HFFc6 (cell line): ENCODE measurements around the gene PFN1. TPM values are rescaled to one million over a fixed set of nuclear protein-coding genes. Genes with fewer than 3 reads are reported as not detected.
A peak's percentile ranks its signal among the peaks of the same experiment; 100 is the strongest.

Experiments
- DNase-seq: peaks from one replicate; pipeline ENCODE4 v3.0.0-alpha.2; 2018
- H3K27ac Mint-ChIP-seq: 2 replicates; pipeline ENCODE4 v1.8.0; 2020; ENCODE audit warnings: mild to moderate bottlenecking, mixed read lengths
- H3K27me3 Mint-ChIP-seq: 2 replicates; pipeline ENCODE4 v1.8.0; 2021; ENCODE audit warnings: mild to moderate bottlenecking, moderate library complexity, mixed read lengths; ENCODE audit not compliant: insufficient read depth
- H3K36me3 Mint-ChIP-seq: 2 replicates; pipeline ENCODE4 v1.8.0; 2021; ENCODE audit warnings: low read depth, mixed read lengths
- H3K4me1 Mint-ChIP-seq: 2 replicates; pipeline ENCODE4 v1.8.0; 2020; ENCODE audit warnings: low read depth, mixed read lengths
- H3K4me3 Mint-ChIP-seq: 2 replicates; pipeline ENCODE4 v1.8.0; 2020; ENCODE audit warnings: mild to moderate bottlenecking, moderate library complexity, mixed read lengths
- H3K9me3 Mint-ChIP-seq: 2 replicates; pipeline ENCODE4 v1.8.0; 2020; ENCODE audit warnings: mild to moderate bottlenecking, mixed read lengths
- total RNA-seq, 6 experiments: library from RNA; stranded (reverse); fragmentation: NEBNext Ultra II Directional; extraction: Animal tissue kit (Norgen Biotek cat#: 25700); gene quantifications; 2 replicates in 1 of 6; 3 replicates in 5 of 6; pipeline ENCODE4 v1.2.3, GENCODE V29; 2021
- TF ChIP-seq, protein P1 (sequence below): fragments of 200-600 bp; sonication (generic); IDR thresholded peaks from 2 replicates; pipeline ENCODE4 v1.5.0; 2021; ENCODE audit warnings: antibody characterized with exemption, mild to moderate bottlenecking

Gene PFN1
- total RNA-seq, 6 experiments from 2014 or later, result 1,630 to 1,970 (median 1,832) TPM

DNA sequence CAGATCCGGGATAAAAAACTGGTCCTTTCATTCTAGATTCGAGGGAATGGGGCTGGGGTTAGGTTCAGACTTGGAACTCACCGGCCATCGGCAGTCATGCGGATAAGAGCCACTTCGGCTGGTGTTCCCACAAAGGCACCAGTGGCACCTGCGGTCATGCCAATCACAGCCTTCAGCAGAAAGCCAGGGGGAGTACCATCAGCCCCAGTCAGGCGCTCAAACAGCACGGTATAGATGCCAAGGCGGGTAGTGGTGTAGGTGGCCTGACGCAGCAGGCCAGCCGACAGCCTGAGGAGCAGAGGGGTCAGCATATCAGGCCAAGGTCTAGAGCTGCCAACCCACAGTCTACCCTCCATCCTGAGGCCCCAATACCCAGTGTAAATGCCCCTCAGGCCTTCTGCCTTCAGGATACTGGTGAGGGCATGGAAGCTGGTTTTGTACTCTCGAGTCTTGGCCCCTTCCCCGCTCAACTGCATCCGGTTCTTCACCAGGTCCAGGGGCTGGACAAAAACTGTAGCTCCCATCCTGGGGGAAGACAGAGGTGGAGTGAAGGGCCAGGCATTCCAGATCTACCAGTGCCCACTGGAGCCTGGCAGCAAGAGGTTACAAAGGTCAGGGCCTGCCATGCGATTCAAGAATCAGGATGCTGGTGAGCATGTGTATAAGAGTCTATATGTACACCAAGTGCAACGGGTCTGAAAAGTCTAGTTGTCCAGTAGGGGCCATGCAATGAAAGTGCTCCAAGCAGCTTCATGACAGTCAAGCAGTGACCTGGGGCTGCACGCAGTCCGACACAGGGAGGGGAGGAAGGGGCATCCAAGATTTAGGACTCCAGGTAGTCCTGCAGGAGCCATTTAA is 9.4 kb downstream of the PFN1 start:
- Mint-ChIP-seq H3K4me3 (peak overlapping the region; percentile 95), H3K27ac (peak overlapping the region; percentile 100), H3K27me3 (peaks cover 8% of the 10 kb centered on the region), H3K4me1 (peaks cover 51% of the 10 kb centered on the region), H3K36me3 (peaks cover 37% of the 10 kb centered on the region), H3K9me3 (no peaks in the 10 kb centered on the region)
- no peak for DNase-seq
- TF ChIP-seq, protein P1, sequence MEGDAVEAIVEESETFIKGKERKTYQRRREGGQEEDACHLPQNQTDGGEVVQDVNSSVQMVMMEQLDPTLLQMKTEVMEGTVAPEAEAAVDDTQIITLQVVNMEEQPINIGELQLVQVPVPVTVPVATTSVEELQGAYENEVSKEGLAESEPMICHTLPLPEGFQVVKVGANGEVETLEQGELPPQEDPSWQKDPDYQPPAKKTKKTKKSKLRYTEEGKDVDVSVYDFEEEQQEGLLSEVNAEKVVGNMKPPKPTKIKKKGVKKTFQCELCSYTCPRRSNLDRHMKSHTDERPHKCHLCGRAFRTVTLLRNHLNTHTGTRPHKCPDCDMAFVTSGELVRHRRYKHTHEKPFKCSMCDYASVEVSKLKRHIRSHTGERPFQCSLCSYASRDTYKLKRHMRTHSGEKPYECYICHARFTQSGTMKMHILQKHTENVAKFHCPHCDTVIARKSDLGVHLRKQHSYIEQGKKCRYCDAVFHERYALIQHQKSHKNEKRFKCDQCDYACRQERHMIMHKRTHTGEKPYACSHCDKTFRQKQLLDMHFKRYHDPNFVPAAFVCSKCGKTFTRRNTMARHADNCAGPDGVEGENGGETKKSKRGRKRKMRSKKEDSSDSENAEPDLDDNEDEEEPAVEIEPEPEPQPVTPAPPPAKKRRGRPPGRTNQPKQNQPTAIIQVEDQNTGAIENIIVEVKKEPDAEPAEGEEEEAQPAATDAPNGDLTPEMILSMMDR, result no peak

DNA sequence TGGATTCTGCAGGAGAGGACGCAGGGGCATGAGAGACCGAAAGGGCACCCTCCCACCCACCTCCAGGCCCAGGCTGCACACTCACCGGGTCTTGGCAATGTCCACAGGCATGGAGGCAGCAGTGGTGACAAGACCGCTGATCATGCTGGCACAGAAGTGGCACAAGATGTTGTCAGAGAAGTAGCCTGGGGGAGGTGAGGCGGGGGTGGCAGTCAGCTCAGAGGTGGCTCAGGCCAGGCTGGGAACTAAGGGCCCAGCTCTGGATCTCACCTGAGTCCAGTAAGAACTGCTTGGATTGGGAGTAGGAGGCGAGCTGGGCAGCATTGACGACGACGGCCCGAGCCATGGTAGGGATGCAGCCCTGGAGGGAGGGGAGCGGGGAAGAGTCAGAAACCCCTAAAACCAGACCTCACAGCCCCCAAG is 10.2 kb downstream of the PFN1 start:
- H3K27ac Mint-ChIP-seq, result no peak overlapping the region
- no peaks in the 10 kb centered on the region for H3K9me3 Mint-ChIP-seq
- TF ChIP-seq, protein P1, result no peak
- DNase-seq, result no peak
- peaks cover 8% of the 10 kb centered on the region for H3K27me3 Mint-ChIP-seq
- H3K4me3 Mint-ChIP-seq, result peak overlapping the region; percentile 95
- peaks cover 31% of the 10 kb centered on the region for H3K36me3 Mint-ChIP-seq
- peaks cover 46% of the 10 kb centered on the region for H3K4me1 Mint-ChIP-seq

DNA sequence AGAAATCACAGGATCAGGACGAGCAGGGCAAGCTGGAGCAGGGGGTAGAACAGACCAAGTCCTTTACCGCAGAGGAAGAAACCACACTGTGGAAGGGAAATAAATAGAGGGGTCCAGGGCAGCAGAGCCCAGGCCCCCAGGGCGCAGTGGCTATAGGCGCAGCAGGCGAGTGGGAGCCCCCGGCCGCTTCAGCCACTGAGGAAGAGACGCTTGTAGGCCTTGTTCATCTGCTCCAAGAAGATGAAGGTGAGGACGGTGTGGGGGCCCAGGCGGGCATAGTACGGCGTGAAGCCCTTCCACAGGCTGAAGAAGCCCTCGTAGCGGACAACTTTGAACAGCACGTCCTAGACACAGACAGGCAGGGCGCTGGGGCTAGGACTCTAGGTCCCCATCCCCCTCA is 10.8 kb downstream of the PFN1 start:
- H3K4me1 Mint-ChIP-seq, result peaks cover 41% of the 10 kb centered on the region
- no peak for DNase-seq
- TF ChIP-seq, protein P1, result no peak
- peaks cover 27% of the 10 kb centered on the region for H3K36me3 Mint-ChIP-seq
- H3K9me3 Mint-ChIP-seq, result no peaks in the 10 kb centered on the region
- no peak overlapping the region for H3K27ac Mint-ChIP-seq
- H3K27me3 Mint-ChIP-seq, result peaks cover 8% of the 10 kb centered on the region
- no peak overlapping the region for H3K4me3 Mint-ChIP-seq

DNA sequence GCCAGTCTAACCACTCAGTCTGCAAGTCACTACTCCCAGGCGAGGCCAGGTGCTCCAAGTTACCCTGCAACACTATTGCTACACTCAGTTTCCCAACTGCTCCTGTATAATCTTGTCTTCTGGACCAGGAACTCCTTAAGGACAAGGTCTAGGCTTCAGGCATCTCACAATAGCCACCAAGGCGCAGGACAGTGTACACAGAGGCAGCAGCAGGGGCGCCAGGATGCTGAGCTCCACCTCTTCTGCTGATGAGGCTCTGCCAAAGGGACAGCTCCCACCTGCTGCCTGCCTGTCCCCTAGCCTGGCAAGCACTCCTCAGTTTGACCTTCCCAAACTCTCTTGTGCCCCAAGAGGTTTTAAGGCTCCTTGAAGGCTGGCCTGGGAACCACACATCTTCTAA is 11.9 kb downstream of the PFN1 start:
- peaks cover 21% of the 10 kb centered on the region for H3K36me3 Mint-ChIP-seq
- H3K27ac Mint-ChIP-seq, result no peak overlapping the region
- no peak for DNase-seq
- TF ChIP-seq, protein P1, result no peak
- peaks cover 30% of the 10 kb centered on the region for H3K4me1 Mint-ChIP-seq
- no peak overlapping the region for H3K4me3 Mint-ChIP-seq
- H3K9me3 Mint-ChIP-seq, result no peaks in the 10 kb centered on the region
- H3K27me3 Mint-ChIP-seq, result peaks cover 8% of the 10 kb centered on the region

DNA sequence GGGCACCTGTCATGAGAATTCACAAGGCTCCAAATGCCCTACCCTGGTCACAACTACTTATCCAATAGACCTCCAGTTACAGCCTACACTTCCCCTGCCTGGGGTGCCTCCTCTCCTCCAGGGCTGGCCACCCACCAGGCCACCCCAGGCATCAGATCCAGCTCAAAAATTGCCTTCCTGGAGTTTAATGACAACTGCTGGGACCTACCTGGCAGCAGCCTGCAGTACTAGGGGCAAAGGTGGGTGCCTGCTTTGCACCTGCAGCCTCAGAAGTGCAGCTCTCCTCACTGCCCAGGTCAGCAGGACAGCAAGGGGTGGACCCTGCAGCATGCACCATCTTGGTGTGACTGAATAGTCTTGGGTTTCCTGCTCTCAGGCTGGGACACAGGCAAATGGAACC is 12.7 kb downstream of the PFN1 start:
- DNase-seq, result no peak
- Mint-ChIP-seq H3K4me3 (no peak overlapping the region), H3K4me1 (peaks cover 23% of the 10 kb centered on the region), H3K27ac (no peak overlapping the region), H3K9me3 (no peaks in the 10 kb centered on the region), H3K36me3 (peaks cover 21% of the 10 kb centered on the region), H3K27me3 (peaks cover 8% of the 10 kb centered on the region)
- TF ChIP-seq, protein P1, result no peak
